Keratinocyte (primary cell): Measurements from ENCODE around the gene CSHL1. TPM values are rescaled to one million over a fixed set of nuclear protein-coding genes. Genes with fewer than 3 reads are reported as not detected.

Experiments used
- DNase-seq: peaks from one replicate; pipeline ENCODE4 v3.0.0-alpha.2; 2011; ENCODE audit warnings: low read depth, missing footprints, low spot score
- FAIRE-seq: peaks from 2 replicates; lab custom pipeline; 2011; peaks lifted over from hg19 to GRCh38; lab: Jason Lieb, UNC
- H2AFZ ChIP-seq: 2 replicates; pipeline ENCODE4 v1.6.0; 2012; ENCODE audit warnings: low read length, control low read depth, inconsistent platforms; ENCODE audit not compliant: control insufficient read depth
- H3K27ac ChIP-seq: 2 replicates; pipeline ENCODE4 v1.5.1; 2011; ENCODE audit warnings: low read length; ENCODE audit not compliant: control insufficient read depth, insufficient read depth
- H3K27me3 ChIP-seq: 3 replicates; pipeline ENCODE4 v1.6.0; 2011; ENCODE audit warnings: low read length; ENCODE audit not compliant: control insufficient read depth, insufficient read depth; ENCODE audit errors: extremely low read depth
- H3K36me3 ChIP-seq, 2 experiments: 2 replicates in 1 of 2; 3 replicates in 1 of 2; pipeline ENCODE4 v1.5.1; 2011; ENCODE audit warnings: low read length in 2 of 2, mild to moderate bottlenecking in 1 of 2; ENCODE audit not compliant: control insufficient read depth in 2 of 2, insufficient read depth in 2 of 2; ENCODE audit errors: extremely low read depth in 1 of 2
- H3K4me1 ChIP-seq: 3 replicates; pipeline ENCODE4 v1.5.1; 2011; ENCODE audit warnings: low read length; ENCODE audit not compliant: control insufficient read depth, insufficient read depth; ENCODE audit errors: extremely low read depth
- H3K4me2 ChIP-seq: 3 replicates; pipeline ENCODE4 v1.6.0; 2011; ENCODE audit warnings: low read depth, low read length; ENCODE audit not compliant: control insufficient read depth, insufficient read depth; ENCODE audit errors: extremely low read depth
- H3K4me3 ChIP-seq, 3 experiments: fragments of 200-600 bp in 1 of 3; sonication (generic) in 1 of 3; 2 replicates in 2 of 3; 3 replicates in 1 of 3; pipeline ENCODE4 v1.5.1; 2011 to 2016; ENCODE audit warnings: low read length in 3 of 3, mild to moderate bottlenecking in 3 of 3, control low read depth in 2 of 3, inconsistent platforms in 1 of 3, low read depth in 1 of 3, mixed read lengths in 1 of 3, mixed run types in 1 of 3, moderate library complexity in 1 of 3; ENCODE audit not compliant: control insufficient read depth in 2 of 3, insufficient read depth in 2 of 3; ENCODE audit errors: extremely low read depth in 1 of 3
- H3K79me2 ChIP-seq: 2 replicates; pipeline ENCODE4 v1.6.0; 2012; ENCODE audit warnings: low read length; ENCODE audit not compliant: control insufficient read depth, insufficient read depth
- H3K9ac ChIP-seq: 3 replicates; pipeline ENCODE4 v1.6.0; 2011; ENCODE audit warnings: low read length; ENCODE audit not compliant: control insufficient read depth, insufficient read depth; ENCODE audit errors: extremely low read depth
- H3K9me1 ChIP-seq: 3 replicates; pipeline ENCODE4 v1.6.0; 2011; ENCODE audit warnings: low read length; ENCODE audit not compliant: control insufficient read depth, insufficient read depth; ENCODE audit errors: extremely low read depth
- H3K9me3 ChIP-seq: 2 replicates; pipeline ENCODE4 v1.5.1; 2012; ENCODE audit warnings: low read depth, low read length; ENCODE audit not compliant: control insufficient read depth
- H4K20me1 ChIP-seq: 3 replicates; pipeline ENCODE4 v1.6.0; 2011; ENCODE audit warnings: low read length; ENCODE audit not compliant: control insufficient read depth, insufficient read depth; ENCODE audit errors: extremely low read depth
- EZH2 ChIP-seq: IDR thresholded peaks from one replicate; pipeline ENCODE4 v1.6.1; 2012; ENCODE audit warnings: inconsistent platforms, mild to moderate bottlenecking, low read length, moderate library complexity
- dilution Hi-C: fragments of 300-500 bp; cut with MboI; formaldehyde crosslinking; loops from one replicate; pipeline ENCODE4 v1.7.0; 2020; ENCODE audit warnings: low sequenced_read_pairs; ENCODE audit not compliant: extremely low pct_ligation_motif_present
- polyA plus RNA-seq, 5 experiments: library from polyadenylated mRNA; depleted of rRNA in 3 of 5; stranded (reverse) in 3 of 5; stranded (forward) in 1 of 5; unstranded in 1 of 5; fragments of >200 nt; gene quantifications; 1 replicate in 1 of 5; 2 replicates in 3 of 5; 3 replicates in 1 of 5; pipeline versions ENCODE4 v1.2.1 to v1.2.3, GENCODE V29; 2011 to 2012; ENCODE audit warnings: missing spikeins in 2 of 5, low read depth in 1 of 5, low replicate concordance in 1 of 5
- TF ChIP-seq, protein P1 (sequence below), 3 experiments: IDR thresholded peaks in 1 of 3; conservative IDR thresholded peaks in 1 of 3; optimal IDR thresholded peaks in 1 of 3; 2 replicates in 2 of 3; 3 replicates in 1 of 3; pipeline versions ENCODE3 to v1.5.1; 2011; ENCODE audit warnings: low read length in 3 of 3, mild to moderate bottlenecking in 3 of 3, moderate library complexity in 2 of 3, control low read depth in 1 of 3, inconsistent platforms in 1 of 3; ENCODE audit not compliant: insufficient read depth in 2 of 3; ENCODE audit errors: extremely low read depth in 1 of 3

CSHL1 gene
- polyA plus RNA-seq, 1 donor (not counting 4 experiments of a cell fraction or from before 2014, with no cell fraction given), result not detected

DNA sequence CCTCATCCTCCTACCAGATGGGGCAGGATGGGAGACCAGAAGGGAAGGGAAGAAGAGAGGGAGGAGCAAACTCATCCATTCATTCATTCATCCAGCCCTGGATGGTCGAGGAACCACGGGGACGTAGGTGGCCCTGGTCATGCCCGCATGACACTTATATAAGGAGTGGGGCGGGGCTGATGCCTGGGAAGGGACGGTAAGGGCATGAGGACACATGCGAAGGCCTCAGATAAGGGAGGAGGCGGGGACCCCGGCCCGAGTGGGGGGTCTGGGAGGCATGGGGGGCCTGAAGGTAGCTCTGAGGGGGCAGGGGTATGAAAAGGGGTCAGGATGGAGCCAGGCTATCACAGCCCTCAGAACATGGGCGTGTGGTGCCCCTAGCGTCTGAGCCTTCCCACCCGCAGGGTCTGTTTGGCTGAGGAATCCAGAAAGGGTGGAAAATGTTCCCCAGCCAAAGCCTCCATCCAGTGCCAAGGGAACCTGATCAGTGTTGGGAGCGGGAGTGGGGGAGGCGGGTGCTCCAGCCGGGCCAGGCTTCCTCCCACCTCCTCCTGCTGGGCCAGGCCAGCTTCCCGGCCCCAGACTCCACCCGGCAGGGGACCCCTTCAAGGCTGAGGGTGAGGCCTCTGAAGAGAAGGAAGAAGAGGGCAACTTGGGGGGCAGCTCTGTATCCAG, 38.7 kb upstream of the CSHL1 start:
- no peak overlapping the region for H3K9ac ChIP-seq
- FAIRE-seq (no peak), DNase-seq (no peak)
- no peak overlapping the region for H3K27ac ChIP-seq
- H2AFZ ChIP-seq, result no peak overlapping the region
- dilution Hi-C loops, result no loop called here
- H3K4me1 ChIP-seq, result no peaks in the 10 kb centered on the region
- H3K4me3 ChIP-seq, result no peak overlapping the region
- no peaks in the 10 kb centered on the region for H3K79me2 ChIP-seq
- peaks cover 28% of the 10 kb centered on the region for H3K27me3 ChIP-seq
- no peaks in the 10 kb centered on the region for H3K9me3 ChIP-seq
- H4K20me1 ChIP-seq, result no peaks in the 10 kb centered on the region
- TF ChIP-seq EZH2, result no peak
- TF ChIP-seq, protein P1, sequence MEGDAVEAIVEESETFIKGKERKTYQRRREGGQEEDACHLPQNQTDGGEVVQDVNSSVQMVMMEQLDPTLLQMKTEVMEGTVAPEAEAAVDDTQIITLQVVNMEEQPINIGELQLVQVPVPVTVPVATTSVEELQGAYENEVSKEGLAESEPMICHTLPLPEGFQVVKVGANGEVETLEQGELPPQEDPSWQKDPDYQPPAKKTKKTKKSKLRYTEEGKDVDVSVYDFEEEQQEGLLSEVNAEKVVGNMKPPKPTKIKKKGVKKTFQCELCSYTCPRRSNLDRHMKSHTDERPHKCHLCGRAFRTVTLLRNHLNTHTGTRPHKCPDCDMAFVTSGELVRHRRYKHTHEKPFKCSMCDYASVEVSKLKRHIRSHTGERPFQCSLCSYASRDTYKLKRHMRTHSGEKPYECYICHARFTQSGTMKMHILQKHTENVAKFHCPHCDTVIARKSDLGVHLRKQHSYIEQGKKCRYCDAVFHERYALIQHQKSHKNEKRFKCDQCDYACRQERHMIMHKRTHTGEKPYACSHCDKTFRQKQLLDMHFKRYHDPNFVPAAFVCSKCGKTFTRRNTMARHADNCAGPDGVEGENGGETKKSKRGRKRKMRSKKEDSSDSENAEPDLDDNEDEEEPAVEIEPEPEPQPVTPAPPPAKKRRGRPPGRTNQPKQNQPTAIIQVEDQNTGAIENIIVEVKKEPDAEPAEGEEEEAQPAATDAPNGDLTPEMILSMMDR (optimal IDR thresholded peaks at IDR 0.05 in 1 of 3, IDR thresholded peaks at IDR 0.05 in 1 of 3, conservative IDR thresholded peaks at IDR 0.05 in 1 of 3; ENCODE audit: extremely low read depth in 1 of 3, insufficient read depth in 2 of 3, low read length in 3 of 3), result no peak
- no peak overlapping the region for H3K4me2 ChIP-seq
- H3K36me3 ChIP-seq, result no peaks in the 10 kb centered on the region
- no peaks in the 10 kb centered on the region for H3K9me1 ChIP-seq

DNA sequence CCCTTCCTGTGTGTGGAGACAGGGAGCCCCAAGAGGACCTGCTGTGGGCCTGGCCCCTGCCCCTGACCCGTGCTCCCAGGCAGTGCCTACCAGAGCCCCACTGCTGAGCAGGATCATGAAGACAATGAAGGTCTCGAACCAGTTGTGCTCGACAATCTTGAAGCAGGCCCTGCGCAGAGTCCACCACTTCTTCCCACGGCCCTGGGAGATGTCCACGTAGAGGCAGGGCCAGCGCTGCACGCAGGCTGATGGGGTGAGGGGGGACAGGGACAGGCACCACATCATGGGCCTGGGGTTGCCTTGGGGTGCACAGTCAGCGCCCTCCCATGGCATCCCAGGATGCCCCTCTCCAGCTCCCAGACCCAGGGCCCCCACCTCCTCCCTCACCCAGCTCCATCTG, 37.5 kb upstream of the CSHL1 start:
- no peak overlapping the region for H3K4me2 ChIP-seq
- FAIRE-seq, result no peak
- dilution Hi-C loops, result no loop called here
- no peaks in the 10 kb centered on the region for H3K9me3 ChIP-seq
- H3K4me3 ChIP-seq, result no peak overlapping the region
- no peak overlapping the region for H2AFZ ChIP-seq
- H3K27me3 ChIP-seq, result peaks cover 17% of the 10 kb centered on the region
- H3K9me1 ChIP-seq, result no peaks in the 10 kb centered on the region
- no peak for TF ChIP-seq EZH2
- TF ChIP-seq, protein P1 (optimal IDR thresholded peaks at IDR 0.05 in 1 of 3, IDR thresholded peaks at IDR 0.05 in 1 of 3, conservative IDR thresholded peaks at IDR 0.05 in 1 of 3; ENCODE audit: extremely low read depth in 1 of 3, insufficient read depth in 2 of 3, low read length in 3 of 3), result no peak
- H3K79me2 ChIP-seq, result no peaks in the 10 kb centered on the region
- no peaks in the 10 kb centered on the region for H3K4me1 ChIP-seq
- no peak overlapping the region for H3K9ac ChIP-seq
- no peak overlapping the region for H3K27ac ChIP-seq
- H4K20me1 ChIP-seq, result no peaks in the 10 kb centered on the region
- DNase-seq, result no peak
- no peaks in the 10 kb centered on the region for H3K36me3 ChIP-seq
